Hematopoietic multipotent progenitor cell (in vitro differentiated cells): ENCODE results near the gene MGMT. TPM values are rescaled to one million over a fixed set of nuclear protein-coding genes. Genes with fewer than 3 reads are reported as not detected.
A peak's percentile ranks its signal among the peaks of the same experiment; 100 is the strongest.

Source experiments
- DNase-seq, 3 donors: peaks; one replicate each; pipeline ENCODE4 v3.0.0-alpha.2; 2011 to 2015; ENCODE audit warnings: low read depth in 2 of 3, low spot score in 2 of 3
- total RNA-seq: library from RNA; depleted of rRNA; stranded (reverse); fragments of >200 nt; gene quantifications from one replicate; pipeline ENCODE4 v1.2.3, GENCODE V29; 2012

Gene MGMT
- total RNA-seq, 1 donor, result 36.4 TPM

DNA sequence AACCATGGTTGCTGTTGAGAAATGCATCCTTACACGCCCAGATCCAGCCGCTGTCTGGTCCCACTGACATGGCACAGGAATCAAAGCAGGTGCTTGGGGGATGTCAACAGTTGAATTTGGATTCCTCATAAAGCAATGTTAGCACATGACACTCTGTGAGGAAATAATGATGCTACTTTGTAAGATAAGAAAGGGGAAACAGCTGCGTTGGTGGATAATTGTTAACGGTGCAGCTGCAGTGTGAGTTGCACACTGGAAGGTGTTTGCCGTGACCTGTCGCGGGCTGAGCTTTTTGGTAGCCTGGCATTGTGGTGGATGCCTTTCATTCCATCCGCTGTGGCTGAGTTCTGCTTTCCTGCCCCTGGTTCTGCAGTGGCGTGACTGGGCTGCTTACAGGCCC is 113.9 kb downstream of the MGMT start:
- DNase-seq, result peak in 1 of 3 donors; percentile 27

DNA sequence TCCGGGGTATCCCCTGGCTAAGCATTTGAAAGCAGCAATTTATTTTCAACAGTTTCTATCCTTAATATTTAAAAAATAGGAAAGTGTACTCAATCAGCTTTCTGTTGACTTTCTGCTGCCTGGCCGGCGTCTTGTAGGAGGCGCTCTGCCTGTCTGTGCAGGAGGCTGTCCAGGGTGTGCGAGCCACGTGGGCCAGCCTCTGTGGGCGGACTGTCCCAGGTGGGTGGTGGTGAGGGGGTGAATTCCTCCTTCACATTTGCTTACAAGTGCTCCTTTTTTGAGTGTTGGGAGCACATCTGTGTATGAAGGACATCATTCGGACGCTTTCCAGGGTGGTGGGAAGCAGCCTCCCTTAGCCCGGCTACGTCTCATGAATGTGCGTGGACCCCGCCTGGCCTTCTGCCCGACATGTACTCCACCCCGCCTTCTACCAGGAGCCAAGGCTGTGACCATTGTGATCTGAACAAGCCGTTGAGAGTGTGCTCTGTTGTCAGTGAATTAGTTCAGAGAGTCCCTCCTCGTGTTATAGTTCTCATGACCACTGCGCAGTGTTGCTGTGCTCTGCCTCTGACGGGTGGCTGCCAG is 114.9 kb downstream of the MGMT start:
- no peak for DNase-seq

DNA sequence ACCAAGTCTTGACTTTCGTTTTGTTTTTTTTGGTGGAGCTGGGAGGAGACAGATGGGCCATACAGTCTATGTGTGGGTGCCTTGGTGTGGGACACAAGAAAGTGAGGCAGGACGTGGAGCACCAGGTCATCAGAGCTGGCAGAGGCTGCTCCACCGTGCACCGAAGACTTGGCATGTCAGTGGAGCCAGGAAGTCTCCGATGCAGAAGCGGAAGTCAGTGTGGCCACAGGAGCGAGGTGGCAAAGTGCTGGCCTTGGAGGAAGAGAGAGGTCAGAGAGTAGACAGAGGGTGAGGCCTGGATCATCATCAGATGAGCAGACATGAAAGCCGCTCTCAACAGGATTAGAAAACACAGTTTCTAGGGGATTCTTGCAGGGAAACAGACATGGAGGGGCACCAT is 116.8 kb downstream of the MGMT start:
- no peak for DNase-seq

DNA sequence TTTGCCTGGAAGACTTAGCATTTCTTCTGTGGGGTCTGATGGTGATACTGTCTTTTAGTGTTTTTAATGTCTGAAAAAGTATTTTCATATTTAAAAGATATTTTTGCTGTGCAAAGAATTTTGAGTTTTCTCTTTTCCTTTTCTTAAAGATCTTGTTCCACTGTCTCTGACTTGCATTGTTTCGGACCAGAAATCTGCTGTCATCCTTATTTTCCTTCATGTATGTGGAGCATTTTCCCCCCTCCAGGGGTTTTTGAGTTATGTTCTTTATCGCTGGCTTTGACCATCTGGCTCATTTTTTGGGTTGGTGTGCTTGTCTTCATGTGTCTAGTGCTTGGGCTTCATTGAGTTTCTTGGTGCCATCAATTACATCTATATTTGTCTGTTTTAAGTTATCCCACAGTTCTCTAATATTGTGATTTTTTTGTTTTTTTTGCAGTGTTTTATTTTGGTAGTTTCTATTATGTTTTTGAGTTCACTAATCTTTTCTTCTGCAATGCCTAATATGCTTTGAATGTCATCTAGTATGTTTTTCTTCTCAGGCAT is 119.9 kb downstream of the MGMT start:
- peak in 2 of 3 donors; percentile 11 to 36 for DNase-seq

DNA sequence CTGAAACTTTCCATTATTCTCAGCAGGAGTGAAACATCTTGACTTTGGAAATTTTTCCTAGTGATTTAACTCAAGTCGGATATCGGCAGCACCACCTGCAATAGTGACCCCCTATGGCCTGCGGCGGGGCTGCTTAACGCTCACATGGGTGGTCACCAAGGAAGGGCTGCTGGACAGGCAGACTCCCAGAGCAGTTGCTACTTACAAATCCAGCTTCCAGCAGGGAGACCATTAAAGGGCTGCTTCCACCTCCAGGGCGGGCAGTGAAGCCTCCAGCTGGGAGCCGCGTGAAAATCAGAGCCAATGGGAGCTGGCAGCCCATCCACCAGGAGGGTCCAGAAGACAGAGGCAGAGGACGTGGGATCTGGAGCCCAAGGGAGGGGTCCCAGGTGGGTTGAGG is 122.5 kb downstream of the MGMT start:
- no peak for DNase-seq

DNA sequence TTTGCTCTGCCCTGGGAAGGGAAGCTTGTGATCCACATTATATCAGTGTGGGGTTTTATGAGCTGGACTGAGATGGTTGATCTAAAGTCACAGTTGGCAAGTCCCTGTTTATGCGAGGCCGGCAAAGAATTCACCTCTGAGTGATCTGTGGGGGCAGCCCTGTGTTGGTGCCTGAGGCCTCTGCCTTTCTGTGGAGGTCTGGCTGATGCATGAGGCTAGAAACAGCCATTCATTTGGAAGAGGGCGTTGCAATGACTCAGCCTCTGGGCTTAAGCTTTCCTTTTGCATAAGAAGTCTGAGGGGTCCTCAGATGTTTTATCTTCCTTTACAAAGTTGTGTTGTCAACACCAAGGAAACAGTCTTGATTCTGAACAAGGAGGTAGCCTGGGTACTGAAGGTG is 126.9 kb downstream of the MGMT start:
- no peak for DNase-seq

DNA sequence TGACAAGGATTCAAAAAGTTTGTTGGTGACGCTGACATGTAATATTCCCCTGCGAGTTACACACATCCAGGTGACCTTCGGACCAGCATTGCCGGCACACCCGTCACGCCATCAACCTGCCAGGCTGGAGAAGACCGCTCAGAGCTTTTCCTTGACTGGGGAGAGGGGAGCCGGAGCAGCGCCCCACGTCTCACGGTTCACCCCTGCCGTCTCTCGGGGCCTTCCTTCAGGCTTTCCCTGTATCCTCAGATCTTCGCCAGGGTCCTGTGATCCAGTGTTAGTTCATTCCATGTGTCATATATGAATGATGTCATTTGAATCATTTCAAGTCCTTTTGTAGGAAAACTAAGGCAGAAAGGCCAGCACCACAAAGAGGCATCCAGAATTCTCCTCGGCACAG is 127.8 kb downstream of the MGMT start:
- no peak for DNase-seq

DNA sequence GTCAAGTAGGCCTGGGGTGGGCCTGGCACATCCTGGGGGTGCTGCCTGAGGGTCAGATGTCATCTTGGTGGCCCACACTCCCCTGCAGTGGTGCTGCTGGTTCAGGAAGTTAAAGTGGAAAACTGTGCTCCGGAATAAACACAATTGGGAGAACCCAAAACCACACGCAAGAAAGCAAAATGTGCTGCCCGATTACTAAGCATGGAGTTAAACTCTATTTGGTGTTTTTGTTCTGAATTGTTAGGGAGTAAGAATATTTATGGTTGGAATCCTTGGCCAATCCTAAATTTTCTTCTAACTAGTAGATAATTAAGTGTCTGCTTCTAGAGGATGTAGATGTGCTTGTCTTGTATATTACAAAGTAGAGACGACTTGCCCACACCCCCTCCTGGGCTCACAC is 131.4 kb downstream of the MGMT start:
- no peak for DNase-seq

DNA sequence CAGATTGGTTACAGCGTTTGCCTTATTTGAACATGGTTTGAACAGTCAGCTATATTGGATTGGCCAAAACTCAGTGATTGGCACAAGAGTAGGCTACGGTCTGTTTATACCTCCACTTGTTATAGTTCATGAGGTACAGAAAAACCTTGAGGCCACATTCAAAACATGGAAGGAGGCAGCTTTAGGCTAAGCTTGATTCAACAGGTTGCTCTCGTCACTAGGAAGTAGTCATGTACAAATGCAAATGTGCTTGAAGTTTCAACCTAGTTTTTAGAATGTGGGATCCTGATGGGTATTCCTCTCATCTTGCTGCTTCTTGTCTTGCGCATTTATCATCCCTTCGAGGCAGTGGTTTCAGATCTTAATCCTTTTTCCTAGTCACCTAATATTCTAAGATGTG is 132.1 kb downstream of the MGMT start:
- no peak for DNase-seq

DNA sequence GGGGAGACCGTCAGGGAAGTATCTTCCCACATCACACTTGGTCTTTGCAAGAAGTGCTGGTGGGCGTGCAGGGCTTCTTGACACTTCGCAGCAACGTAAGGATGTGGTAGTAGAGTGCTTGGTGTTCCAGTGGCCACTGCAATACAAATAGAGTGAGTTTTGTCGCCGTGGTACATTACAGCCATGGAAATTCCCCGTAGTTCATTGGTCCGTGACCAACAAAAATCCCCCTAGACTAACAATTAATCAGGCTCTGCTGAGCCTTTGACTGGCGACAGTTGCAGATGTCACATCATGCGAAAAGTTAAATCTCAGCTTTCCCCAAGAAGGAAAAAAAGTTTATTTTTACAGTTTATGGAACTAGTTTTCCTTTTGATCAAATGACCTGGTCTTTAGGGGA is 134.7 kb downstream of the MGMT start:
- no peak for DNase-seq

DNA sequence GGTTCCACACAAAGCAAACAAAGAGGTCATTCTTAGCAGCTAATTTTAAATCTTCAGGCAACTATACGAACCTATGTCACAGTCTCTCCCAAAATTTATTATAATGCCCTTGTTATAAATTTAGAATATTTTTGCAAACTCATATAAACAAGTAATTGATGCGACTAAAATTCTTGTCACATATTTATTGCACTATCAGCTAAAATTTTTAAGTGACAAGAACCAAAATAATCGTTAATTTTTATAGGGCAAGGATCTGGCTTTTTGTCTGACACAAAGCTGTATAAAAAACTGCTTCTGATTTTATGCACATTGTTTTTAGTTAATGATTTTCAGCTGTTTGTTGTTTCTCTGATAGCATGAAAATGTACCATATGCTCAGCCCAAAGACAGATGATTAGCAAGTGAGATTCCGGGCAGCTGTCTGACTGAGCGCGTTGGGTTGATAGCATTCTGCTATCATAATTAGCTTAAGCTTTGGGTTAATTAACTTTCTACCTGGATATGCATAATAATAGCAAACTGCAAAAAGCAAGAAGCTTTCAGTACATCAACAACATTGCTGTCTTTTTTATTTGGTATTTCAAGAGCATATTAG is 136.0 kb downstream of the MGMT start:
- DNase-seq, result no peak

DNA sequence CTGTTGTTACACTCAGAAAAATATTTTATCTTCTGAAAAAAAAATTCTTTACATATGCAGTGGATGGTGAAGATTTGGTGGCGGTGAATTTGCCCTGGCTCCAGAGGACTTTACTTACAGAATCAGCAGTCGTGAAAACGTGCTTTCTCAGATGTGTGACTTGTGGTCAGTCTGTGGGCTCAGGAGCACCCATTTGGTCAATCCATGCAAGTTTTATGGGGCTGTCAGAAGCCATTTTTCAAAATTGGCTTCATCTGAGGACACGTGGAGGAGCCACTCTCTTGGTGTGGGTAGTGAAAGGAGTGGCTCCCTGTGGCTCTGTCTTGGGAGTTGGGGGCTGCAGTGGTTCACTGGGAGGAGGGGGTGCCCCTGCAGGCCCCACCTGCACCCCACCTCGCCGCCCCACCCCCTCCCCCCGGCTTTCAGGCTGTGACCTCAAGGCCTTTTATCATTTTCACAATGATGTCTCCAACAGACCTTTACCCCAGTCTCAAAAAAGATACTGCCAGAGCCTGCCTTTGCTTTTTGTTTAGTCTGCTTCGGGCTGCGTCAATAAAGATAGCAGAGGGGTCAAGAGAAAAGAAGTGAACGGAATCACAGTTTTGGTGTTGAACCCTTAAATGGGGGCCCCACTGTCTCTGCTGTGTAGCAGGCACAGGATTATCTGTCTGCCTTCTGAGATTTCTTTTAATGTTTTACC is 137.4 kb downstream of the MGMT start:
- DNase-seq, result no peak

DNA sequence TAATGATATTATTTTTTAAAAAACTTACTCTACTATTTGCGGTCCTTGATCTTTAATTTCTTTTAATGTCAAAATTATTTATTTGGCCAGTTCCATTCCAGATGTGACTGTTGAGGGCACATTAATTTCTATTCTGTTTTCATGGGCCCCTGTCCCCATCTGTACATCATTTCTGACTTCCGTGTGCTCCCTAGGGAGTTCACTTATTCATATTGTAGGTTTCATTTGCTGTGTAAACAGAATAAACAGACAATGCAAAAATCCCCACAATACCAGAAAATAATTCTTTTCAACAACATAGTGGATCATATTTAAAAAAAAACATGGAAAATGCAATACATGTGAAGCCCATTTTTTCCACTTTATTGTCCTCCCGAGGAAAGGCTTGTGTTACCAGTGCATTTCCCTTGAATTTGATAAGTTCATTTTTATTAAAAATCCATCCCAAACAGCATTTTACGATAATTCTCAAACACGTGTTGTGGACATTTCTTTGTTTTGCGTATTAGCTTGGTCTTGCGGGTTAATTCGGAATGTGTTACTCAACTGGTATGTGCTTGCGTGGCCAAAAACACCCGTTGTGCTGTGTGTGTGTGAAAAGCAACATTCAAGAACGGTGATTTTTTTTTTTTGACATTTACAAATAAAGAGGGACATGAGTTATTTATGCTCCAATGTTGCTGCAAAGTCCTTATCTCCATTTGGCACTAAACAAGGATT is 138.4 kb downstream of the MGMT start:
- no peak for DNase-seq

DNA sequence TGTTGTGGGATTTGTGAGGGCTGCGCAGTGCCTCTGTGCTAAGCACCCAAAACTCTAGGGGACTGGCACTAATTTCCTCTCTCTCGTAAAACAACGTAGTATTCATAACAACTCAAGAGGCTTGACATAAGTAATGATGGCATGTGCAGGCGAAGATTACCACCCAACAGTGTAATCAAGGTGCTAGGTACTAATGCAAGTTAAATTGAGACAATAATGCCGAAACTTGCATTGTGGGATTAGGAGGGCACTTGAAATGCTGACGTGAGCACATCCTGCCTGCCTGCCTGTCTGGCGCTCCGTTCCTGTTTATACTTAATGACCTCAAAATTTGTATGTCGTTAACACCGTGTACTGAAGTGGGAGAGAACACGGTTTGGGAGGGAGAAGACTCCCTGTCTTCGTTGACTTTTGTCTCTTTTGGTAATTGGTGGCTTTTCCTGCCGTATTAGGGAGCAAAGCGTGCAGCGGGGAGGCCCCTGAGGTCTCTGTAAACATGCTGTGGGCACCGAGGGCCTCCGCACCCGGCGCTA is 139.0 kb downstream of the MGMT start:
- peak in 1 of 3 donors; percentile 42 for DNase-seq

DNA sequence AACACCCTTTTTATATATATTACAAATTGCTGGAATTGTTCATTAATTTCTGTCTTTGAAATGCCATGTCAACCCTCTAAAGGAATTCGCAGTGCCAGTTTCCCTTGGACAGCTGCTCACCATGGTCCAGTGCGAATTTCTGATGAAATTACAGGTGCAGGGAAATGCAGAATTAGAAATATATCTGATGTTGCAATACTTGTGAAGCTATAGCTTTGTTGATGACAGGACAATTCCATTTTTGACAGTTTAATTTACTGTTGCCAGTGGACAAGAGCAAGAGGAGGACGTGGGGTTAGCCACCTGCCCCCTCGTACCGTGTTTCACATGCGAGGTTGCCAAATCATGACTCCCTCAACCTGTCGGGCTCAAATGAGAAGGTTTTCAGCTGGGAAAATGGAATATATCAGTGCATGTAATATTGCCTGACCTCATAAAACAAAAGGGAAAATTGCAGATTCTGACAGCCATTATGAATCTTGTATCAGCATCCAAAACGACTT is 140.6 kb downstream of the MGMT start:
- DNase-seq, result no peak

DNA sequence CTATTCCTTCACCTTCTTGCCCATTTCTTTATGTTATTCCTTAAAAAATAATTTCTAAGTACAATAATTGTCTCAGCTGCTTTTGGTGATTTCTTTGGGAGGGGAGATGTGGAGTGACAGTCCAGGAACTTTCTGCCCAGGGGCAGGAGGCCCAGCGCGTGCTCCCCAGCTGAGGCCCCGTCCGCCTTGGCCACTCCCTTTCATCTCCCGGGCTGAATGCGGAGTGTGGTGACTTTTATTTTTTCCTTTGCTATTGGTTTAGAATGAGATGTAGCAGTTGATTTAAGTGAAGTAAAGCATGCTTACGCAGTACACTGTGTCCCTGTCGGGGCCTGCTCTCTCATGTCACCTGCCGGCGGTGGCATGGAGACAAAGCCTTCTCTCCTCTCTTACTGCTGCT is 141.6 kb downstream of the MGMT start:
- no peak for DNase-seq

DNA sequence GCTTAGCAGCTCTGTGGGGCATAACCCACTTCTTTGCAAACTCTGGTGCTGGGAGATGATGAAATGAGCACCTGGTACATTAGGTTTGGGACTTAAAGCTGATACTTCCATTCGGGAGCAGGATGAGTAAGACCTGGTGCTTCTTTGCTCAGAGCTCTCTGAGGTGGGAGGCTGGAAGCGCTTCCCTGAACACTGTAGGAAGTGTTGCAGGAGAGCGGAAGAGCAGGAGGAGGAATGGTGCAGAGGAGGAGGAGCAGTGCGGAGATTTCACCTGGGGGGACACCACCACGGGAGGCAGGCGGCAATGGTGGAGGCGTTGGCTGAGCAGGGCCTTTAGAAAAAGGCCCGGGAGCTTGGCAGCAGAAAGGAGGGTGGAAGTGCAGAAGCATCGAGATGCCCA is 142.5 kb downstream of the MGMT start:
- DNase-seq, result no peak

DNA sequence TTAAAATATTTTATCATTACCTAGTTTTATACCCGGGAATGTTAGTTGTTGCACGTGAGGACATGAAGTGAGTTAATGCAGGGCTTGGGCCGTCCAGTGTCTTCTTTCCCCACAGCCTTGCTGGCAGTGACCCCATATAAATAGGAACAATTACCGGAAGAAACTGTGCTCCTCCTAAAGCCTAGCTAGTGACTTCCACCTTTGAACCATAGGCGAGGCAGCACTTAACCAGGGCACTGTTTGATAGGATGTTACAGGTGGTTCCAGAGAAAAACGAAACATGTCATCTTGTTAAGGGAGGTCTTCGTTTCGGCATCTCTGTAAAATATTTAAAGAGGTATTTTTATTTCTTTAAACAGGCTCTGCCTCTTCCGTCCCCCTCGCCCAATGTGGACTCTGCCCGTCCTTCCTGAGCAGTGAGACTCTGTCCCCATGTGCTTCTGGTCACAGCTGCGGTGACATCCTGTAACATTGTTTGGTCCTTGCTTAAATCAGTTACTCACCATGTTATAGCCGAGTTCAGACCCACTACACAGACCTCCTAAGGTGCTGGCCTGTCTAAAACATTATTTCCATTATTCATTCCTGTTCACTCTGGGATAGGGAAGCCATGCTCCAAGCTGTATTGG is 145.6 kb downstream of the MGMT start:
- DNase-seq, result no peak

DNA sequence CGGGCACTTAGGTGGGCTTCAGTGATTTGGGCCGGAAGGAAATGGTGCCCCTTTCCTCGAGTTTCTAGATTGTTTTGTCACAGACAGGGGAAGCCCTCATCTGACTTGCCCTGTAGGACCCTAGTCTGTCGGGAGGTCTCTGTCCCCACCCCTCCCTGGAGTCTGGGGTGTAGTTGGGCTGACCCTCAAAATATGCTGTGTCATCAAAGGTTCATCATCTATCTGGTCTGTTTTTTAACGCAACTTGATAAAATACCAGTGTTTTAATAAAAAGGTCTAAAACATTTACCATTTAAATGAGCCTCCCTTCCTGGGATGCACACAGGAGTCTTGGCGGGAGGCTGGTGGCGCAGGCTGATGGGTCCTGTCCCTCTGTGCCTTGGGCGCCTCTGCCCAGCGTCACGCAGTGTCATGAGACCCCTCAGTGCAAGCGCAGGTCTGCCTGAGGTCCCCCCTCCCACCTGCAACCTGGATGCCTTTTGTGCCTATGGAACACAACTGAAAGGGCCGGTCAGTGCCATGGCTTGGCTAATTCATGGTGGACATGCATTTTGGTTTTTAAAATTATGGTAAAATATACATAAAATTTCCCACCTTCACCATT is 146.4 kb downstream of the MGMT start:
- DNase-seq, result no peak

DNA sequence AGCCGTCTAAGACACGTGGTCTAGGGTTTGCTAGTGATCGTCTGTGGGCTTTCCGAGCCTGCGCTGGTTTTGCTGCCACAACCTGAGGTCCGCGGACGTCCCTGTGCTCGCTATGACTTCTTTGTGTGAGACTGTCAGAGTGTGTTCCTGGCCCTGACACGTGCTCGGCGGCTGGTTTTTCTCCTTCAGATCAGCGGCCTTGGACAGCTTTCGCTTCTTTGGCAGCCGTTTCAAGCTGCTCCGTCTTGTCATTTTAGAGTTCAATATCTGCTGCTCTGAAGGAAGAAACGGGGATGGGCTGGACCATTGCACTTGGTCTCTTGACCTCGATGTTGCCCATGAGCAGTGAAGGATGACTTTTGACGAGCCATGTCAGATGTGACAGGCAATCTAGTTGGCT is 147.3 kb downstream of the MGMT start:
- no peak for DNase-seq
